ENCODE results near the gene ACSM4. TPM values are rescaled to one million over a fixed set of nuclear protein-coding genes. Genes with fewer than 3 reads are reported as not detected.

The ACSM4 gene
- total and polyA plus RNA-seq, 12 donors: not detected

DNA sequence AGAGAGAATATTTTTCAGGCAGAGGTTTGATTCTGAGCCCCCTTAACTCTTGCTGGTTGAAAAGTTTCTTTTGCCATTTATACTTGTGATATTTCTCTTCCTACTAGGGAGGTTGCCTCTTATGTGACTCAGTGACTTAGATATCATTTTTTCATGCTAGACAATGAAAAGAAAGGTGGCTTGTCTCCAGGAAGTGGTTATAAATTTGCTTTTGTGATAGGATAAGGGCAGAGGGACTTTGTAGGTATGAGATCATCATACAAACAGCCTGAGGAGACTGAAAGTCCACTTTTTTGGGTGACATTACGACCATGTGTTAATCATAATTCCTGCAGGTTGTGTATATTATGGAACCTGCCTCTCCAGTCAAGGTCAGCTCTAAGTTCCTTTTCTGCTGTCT, 35.8 kb downstream of the ACSM4 start:
- intact Hi-C loops (cut with DNase I): no loop called here
- no peak for TF ChIP-seq POLR2A (IDR thresholded peaks at IDR 0.05)
- TF ChIP-seq, protein P1, sequence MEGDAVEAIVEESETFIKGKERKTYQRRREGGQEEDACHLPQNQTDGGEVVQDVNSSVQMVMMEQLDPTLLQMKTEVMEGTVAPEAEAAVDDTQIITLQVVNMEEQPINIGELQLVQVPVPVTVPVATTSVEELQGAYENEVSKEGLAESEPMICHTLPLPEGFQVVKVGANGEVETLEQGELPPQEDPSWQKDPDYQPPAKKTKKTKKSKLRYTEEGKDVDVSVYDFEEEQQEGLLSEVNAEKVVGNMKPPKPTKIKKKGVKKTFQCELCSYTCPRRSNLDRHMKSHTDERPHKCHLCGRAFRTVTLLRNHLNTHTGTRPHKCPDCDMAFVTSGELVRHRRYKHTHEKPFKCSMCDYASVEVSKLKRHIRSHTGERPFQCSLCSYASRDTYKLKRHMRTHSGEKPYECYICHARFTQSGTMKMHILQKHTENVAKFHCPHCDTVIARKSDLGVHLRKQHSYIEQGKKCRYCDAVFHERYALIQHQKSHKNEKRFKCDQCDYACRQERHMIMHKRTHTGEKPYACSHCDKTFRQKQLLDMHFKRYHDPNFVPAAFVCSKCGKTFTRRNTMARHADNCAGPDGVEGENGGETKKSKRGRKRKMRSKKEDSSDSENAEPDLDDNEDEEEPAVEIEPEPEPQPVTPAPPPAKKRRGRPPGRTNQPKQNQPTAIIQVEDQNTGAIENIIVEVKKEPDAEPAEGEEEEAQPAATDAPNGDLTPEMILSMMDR (IDR thresholded peaks at IDR 0.05): no peak
- no peak overlapping the region for H3K4me3 ChIP-seq
- DNase-seq: no peak
- 56 to 83% (median 68%) methylated on average over 1 of the region's 1 CpG for WGBS, 4 donors
- no peaks in the 10 kb centered on the region for H3K4me1 ChIP-seq (replicated peaks in 1 of 2)
- no peak overlapping the region for H3K27ac ChIP-seq
- no peaks in the 10 kb centered on the region for H3K27me3 ChIP-seq
- H3K36me3 ChIP-seq (replicated peaks in 1 of 2): no peaks in the 10 kb centered on the region
- no peaks in the 10 kb centered on the region for H3K9me3 ChIP-seq (replicated peaks in 1 of 3)

- Histone ChIP-seq H3K4me1 (replicated peaks in 1 of 2) (no peaks in the 10 kb centered on the region), H3K27me3 (no peaks in the 10 kb centered on the region), H3K9me3 (replicated peaks in 1 of 3) (no peaks in the 10 kb centered on the region), H3K36me3 (replicated peaks in 1 of 2) (no peaks in the 10 kb centered on the region), H3K4me3 (no peak overlapping the region), H3K27ac (no peak overlapping the region)
- DNase-seq: no peak
- TF ChIP-seq POLR2A (IDR thresholded peaks at IDR 0.05): no peak
- TF ChIP-seq, protein P1 (IDR thresholded peaks at IDR 0.05): no peak
- intact Hi-C loops (cut with DNase I): no loop called here
Observed at GRCh38 chr12:7344833-7345606, 41.1 kb downstream of the ACSM4 start.

DNA sequence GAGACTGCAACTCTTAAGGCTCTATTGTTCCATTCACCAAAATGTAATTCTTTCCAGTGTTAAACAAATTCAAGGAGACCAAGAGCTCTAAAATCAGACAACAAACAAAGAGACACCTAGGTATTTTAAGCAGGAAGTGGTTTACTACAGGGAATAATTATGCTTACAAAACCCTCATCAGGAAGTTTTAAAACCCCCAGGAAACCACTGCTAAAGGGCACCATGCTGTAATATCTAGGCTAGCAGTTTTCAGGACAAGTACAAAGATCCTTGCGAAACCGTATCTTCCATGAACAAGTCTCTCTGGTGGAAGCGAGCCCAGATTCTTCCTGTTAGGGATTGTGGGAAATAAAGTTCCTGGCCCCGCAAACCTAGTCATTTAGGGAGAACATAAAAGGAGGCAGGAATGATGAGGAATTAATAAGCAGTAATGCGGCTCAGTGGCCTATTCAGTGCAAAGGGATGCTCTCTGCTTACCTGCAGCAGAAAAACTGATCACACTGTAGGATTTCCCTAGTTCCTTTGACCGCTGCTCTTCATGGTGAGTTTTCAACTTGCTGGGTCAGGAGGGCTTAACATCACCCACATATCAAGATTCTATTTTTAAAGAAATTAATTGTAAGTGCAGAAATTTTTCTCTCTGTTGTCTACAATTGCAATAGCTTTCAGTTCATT, 42.8 kb downstream of the ACSM4 start:
- WGBS, 4 donors: 68 to 77% (median 73%) methylated on average over 6 of the region's 6 CpGs
- no peak for DNase-seq
- no peaks in the 10 kb centered on the region for H3K4me1 ChIP-seq (replicated peaks in 1 of 2)
- intact Hi-C loops (cut with DNase I): no loop called here
- no peak overlapping the region for H3K4me3 ChIP-seq
- no peaks in the 10 kb centered on the region for H3K9me3 ChIP-seq (replicated peaks in 1 of 3)
- no peak overlapping the region for H3K27ac ChIP-seq
- no peaks in the 10 kb centered on the region for H3K27me3 ChIP-seq
- no peaks in the 10 kb centered on the region for H3K36me3 ChIP-seq (replicated peaks in 1 of 2)
- no peak for TF ChIP-seq POLR2A (IDR thresholded peaks at IDR 0.05)
- TF ChIP-seq, protein P1 (IDR thresholded peaks at IDR 0.05): no peak

DNA sequence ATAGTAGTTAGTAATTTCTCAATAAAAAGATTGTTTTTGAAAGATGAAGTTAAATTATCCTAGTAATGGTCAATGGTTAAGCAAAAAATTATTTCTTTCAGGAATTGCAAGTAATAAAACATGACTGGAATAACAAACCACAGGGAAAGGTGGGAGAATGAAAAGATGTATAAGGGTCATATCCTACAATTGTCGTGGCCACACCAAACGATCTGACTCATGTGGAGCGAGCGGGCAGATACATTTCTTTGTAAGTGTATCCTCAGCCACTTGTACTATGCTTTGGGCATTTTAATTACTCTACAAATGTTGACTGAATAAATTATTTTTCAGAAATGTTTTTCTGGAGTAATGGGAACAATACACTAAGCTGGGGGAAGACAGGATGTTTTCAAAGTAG, 45.5 kb downstream of the ACSM4 start:
- Histone ChIP-seq H3K27ac (no peak overlapping the region), H3K4me1 (replicated peaks in 1 of 2) (no peaks in the 10 kb centered on the region), H3K36me3 (replicated peaks in 1 of 2) (no peaks in the 10 kb centered on the region), H3K27me3 (no peaks in the 10 kb centered on the region), H3K4me3 (no peak overlapping the region), H3K9me3 (replicated peaks in 1 of 3) (peaks cover 0 to 5% (median 0%) of the 10 kb centered on the region in 3 donors)
- no peak for DNase-seq
- TF ChIP-seq, protein P1 (IDR thresholded peaks at IDR 0.05): no peak
- no peak for TF ChIP-seq POLR2A (IDR thresholded peaks at IDR 0.05)
- intact Hi-C loops (cut with DNase I): no loop called here
- 59 to 82% (median 77%) methylated on average over 4 of the region's 4 CpGs for WGBS, 4 donors
